ENCODE results near the gene TOB1.

DNA sequence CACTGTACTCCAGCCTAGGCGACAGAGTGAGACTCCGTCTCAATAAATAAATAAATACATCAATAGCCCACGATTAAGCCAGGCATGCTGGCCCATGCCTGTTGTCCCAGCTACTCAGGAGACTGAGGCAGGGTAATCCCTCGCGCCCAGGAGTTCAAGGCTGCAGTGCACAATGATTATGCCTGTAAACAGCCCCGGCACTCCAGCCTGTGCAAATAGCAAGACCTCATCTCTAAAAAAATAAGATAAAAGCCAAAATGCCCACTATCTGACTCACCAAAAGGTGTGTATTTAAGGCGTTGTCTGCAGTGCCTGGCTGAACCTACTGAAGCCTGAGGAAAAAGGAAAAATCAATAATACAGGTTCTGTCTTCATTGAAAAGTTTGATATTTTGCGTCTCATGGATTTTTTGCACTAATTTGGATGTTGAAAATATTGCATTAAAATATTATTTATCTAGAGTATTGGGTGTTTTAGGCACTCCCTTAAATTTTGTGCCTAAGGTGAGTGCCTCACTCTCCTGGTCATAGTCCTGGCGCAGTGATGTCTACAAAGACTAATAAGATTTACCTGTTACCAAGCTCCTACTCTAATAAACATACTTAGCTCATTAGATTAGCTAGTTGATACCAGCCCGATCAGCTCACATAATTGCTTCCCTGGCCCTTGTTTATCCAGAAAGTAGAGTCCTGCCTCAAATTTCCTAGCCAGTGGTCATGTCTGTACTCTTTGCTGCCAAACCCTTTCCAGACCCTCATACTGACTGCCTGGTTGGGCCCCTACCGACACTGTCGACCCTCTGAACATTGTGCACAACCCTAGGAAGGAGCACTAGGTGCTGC, 24.7 kb upstream of the TOB1 start:
- TF ChIP-seq, protein P1, sequence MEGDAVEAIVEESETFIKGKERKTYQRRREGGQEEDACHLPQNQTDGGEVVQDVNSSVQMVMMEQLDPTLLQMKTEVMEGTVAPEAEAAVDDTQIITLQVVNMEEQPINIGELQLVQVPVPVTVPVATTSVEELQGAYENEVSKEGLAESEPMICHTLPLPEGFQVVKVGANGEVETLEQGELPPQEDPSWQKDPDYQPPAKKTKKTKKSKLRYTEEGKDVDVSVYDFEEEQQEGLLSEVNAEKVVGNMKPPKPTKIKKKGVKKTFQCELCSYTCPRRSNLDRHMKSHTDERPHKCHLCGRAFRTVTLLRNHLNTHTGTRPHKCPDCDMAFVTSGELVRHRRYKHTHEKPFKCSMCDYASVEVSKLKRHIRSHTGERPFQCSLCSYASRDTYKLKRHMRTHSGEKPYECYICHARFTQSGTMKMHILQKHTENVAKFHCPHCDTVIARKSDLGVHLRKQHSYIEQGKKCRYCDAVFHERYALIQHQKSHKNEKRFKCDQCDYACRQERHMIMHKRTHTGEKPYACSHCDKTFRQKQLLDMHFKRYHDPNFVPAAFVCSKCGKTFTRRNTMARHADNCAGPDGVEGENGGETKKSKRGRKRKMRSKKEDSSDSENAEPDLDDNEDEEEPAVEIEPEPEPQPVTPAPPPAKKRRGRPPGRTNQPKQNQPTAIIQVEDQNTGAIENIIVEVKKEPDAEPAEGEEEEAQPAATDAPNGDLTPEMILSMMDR (conservative IDR thresholded peaks at IDR 0.05; ENCODE audit: low read depth in 2 of 2), result no peak
- no peak for TF ChIP-seq POLR2AphosphoS5 (IDR thresholded peaks at IDR 0.05; ENCODE audit: low read depth)
- no peak for TF ChIP-seq EZH2 (IDR thresholded peaks at IDR 0.05; ENCODE audit: low read depth, unreplicated experiment)
- no peak for TF ChIP-seq JUNB (IDR thresholded peaks at IDR 0.05; ENCODE audit: unreplicated experiment)
